ENCODE data around the gene PDE7B. TPM values are rescaled to one million over a fixed set of nuclear protein-coding genes. Genes with fewer than 3 reads are reported as not detected.
"Not testable (repeated sequence)": the region's sequence is repeated elsewhere in the genome, so short reads cannot be mapped to it uniquely, and the experiment has no call there.

PDE7B gene
- total RNA-seq, 1 donor from 2014 or later, result 11.1 TPM

GRCh38 chr6:136086686-136087085 lies 235.2 kb downstream of the PDE7B start:
- Mint-ChIP-seq H3K36me3 (ENCODE audit: low read depth) (no peaks in the 10 kb centered on the region), H3K9me3 (no peaks in the 10 kb centered on the region), H3K27me3 (ENCODE audit: insufficient read depth) (no peaks in the 10 kb centered on the region), H3K4me1 (ENCODE audit: low read depth) (peaks cover 5% of the 10 kb centered on the region), H3K27ac (no peak overlapping the region), H3K4me3 (no peak overlapping the region)
- DNase-seq (ENCODE audit: low spot score), result no peak
- intact Hi-C loops (cut with micrococcal nuclease), result no loop called here

DNA sequence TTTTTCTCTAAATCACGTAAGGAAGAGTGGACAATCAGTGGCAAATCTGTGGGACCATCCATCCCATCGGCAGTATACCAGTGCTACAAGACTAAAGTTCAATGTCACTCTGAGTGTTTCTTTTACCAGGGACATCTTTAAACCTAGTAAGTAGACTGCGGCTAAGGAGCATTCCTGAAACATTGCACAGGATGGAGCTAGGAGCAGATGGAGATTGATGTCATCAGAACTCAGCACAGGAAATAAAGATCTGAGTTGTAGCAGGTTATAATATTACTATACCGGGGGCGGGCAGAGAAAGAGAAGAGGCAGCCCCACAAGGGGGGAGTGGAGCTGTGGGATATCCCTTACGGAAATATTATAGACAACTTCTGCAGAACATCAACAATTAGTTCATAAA lies 236.5 kb downstream of the PDE7B start:
- intact Hi-C loops (cut with micrococcal nuclease), result no loop called here
- H3K4me1 Mint-ChIP-seq (ENCODE audit: low read depth), result peaks cover 5% of the 10 kb centered on the region
- H3K27ac Mint-ChIP-seq, result no peak overlapping the region
- H3K9me3 Mint-ChIP-seq, result no peaks in the 10 kb centered on the region
- no peak overlapping the region for H3K4me3 Mint-ChIP-seq
- DNase-seq (ENCODE audit: low spot score), result no peak
- H3K36me3 Mint-ChIP-seq (ENCODE audit: low read depth), result no peaks in the 10 kb centered on the region
- H3K27me3 Mint-ChIP-seq (ENCODE audit: insufficient read depth), result no peaks in the 10 kb centered on the region

GRCh38 chr6:136088693-136089092 lies 237.2 kb downstream of the PDE7B start:
- H3K36me3 Mint-ChIP-seq (ENCODE audit: low read depth), result no peaks in the 10 kb centered on the region
- no peak overlapping the region for H3K4me3 Mint-ChIP-seq
- peaks cover 5% of the 10 kb centered on the region for H3K4me1 Mint-ChIP-seq (ENCODE audit: low read depth)
- H3K27ac Mint-ChIP-seq, result no peak overlapping the region
- no peaks in the 10 kb centered on the region for H3K9me3 Mint-ChIP-seq
- no peaks in the 10 kb centered on the region for H3K27me3 Mint-ChIP-seq (ENCODE audit: insufficient read depth)
- DNase-seq (ENCODE audit: low spot score), result no peak
- intact Hi-C loops (cut with micrococcal nuclease), result no loop called here

DNA sequence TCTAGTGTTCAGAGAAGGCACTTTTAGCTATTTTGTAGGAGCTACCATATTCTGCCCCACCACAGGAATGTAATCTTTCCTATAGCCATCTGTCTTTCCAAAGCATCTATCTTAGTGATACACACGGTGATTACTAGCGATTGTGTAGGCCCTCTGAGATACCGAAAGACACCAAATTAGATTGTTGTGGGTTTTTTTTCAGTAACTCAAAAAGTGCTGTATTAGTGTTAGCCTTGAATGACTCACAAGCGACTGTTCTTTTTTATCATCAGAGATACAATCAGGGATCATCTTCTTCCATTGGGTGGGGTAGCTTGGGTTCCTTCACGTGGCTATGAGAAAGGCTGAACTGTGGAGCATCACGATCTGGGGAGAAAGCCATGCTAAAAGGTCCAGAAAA lies 238.4 kb downstream of the PDE7B start:
- Mint-ChIP-seq H3K36me3 (ENCODE audit: low read depth) (peaks cover 2% of the 10 kb centered on the region), H3K27ac (no peak overlapping the region), H3K9me3 (no peaks in the 10 kb centered on the region), H3K27me3 (ENCODE audit: insufficient read depth) (no peaks in the 10 kb centered on the region), H3K4me1 (ENCODE audit: low read depth) (peaks cover 5% of the 10 kb centered on the region), H3K4me3 (no peak overlapping the region)
- DNase-seq (ENCODE audit: low spot score), result no peak
- intact Hi-C loops (cut with micrococcal nuclease), result no loop called here

DNA sequence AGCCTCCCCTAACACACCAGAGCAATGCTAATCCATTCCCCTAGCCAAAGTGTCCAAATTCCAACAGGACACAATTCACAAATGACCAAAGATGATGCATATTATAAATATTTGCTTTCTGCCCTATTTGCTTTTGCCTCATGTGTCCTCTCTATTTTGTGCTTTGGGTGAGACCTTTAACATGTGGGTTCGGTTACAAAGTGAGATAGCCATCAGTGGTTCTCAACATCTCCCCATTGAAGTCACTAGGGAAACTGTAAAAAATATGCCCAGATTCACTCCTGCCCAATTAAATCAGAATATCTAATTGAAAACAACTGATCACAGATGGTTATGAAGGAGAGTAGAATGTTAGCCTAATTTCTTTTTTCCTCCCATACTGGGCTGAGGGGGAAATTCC lies 239.4 kb downstream of the PDE7B start:
- Mint-ChIP-seq H3K27me3 (ENCODE audit: insufficient read depth) (no peaks in the 10 kb centered on the region), H3K9me3 (no peaks in the 10 kb centered on the region), H3K4me1 (ENCODE audit: low read depth) (peaks cover 5% of the 10 kb centered on the region), H3K4me3 (no peak overlapping the region), H3K27ac (no peak overlapping the region), H3K36me3 (ENCODE audit: low read depth) (peaks cover 2% of the 10 kb centered on the region)
- intact Hi-C loops (cut with micrococcal nuclease), result no loop called here
- DNase-seq (ENCODE audit: low spot score), result no peak

GRCh38 chr6:136092897-136093296 lies 241.4 kb downstream of the PDE7B start:
- intact Hi-C loops (cut with micrococcal nuclease), result no loop called here
- peaks cover 2% of the 10 kb centered on the region for H3K36me3 Mint-ChIP-seq (ENCODE audit: low read depth)
- no peak overlapping the region for H3K4me3 Mint-ChIP-seq

DNA sequence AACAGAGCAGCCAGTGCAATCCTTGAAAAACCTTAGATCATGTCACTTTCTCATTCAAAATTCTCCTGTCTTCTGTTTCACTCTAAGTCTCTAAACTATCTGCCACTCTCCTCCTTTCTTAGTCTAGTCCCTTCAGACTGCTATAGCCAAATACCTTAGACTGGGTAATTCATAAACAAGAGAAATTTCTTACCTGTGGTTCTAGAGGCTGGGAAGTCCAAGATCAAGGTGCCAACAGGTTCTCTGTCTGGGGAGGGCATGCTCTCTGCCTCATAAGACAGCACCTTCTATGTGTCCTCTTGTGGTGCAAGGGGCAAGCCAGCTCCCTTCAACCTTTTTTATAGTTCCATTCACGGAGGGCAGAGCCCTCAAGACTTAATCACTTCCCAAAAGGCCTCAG lies 242.3 kb downstream of the PDE7B start:
- intact Hi-C loops (cut with micrococcal nuclease), result no loop called here
- H3K4me1 Mint-ChIP-seq (ENCODE audit: low read depth), result peaks cover 5% of the 10 kb centered on the region
- peaks cover 6% of the 10 kb centered on the region for H3K27me3 Mint-ChIP-seq (ENCODE audit: insufficient read depth)
- H3K36me3 Mint-ChIP-seq (ENCODE audit: low read depth), result peaks cover 2% of the 10 kb centered on the region
- no peak for DNase-seq (ENCODE audit: low spot score)
- no peak overlapping the region for H3K27ac Mint-ChIP-seq
- H3K4me3 Mint-ChIP-seq, result no peak overlapping the region
- H3K9me3 Mint-ChIP-seq, result no peaks in the 10 kb centered on the region

More at GRCh38 chr6:136092897-136093296, 241.4 kb downstream of the PDE7B start:
- Mint-ChIP-seq H3K27me3 (ENCODE audit: insufficient read depth) (peaks cover 6% of the 10 kb centered on the region), H3K9me3 (no peaks in the 10 kb centered on the region), H3K27ac (no peak overlapping the region), H3K4me1 (ENCODE audit: low read depth) (peaks cover 5% of the 10 kb centered on the region)
- DNase-seq (ENCODE audit: low spot score), result no peak

DNA sequence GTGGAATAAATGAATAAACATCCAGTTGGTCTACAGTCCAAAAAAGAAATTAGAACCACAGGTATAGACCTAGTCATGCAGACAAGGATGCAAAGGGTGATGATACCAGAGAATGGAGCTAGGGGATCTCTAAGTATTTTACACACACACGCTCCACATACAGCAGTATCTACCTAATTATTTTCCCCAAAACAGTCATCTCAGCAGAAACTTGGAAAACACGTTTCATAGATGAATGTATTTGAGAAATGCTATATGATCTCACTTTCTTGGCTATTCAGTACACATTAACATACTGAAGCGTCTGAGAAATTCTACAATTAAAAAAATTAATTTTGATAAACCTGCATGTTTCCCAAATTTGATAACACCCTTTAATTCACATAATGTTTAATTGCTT lies 243.3 kb downstream of the PDE7B start:
- Mint-ChIP-seq H3K36me3 (ENCODE audit: low read depth) (peaks cover 2% of the 10 kb centered on the region), H3K4me3 (no peak overlapping the region), H3K9me3 (no peaks in the 10 kb centered on the region), H3K4me1 (ENCODE audit: low read depth) (peaks cover 5% of the 10 kb centered on the region), H3K27ac (no peak overlapping the region), H3K27me3 (ENCODE audit: insufficient read depth) (peaks cover 6% of the 10 kb centered on the region)
- no peak for DNase-seq (ENCODE audit: low spot score)
- intact Hi-C loops (cut with micrococcal nuclease), result no loop called here

DNA sequence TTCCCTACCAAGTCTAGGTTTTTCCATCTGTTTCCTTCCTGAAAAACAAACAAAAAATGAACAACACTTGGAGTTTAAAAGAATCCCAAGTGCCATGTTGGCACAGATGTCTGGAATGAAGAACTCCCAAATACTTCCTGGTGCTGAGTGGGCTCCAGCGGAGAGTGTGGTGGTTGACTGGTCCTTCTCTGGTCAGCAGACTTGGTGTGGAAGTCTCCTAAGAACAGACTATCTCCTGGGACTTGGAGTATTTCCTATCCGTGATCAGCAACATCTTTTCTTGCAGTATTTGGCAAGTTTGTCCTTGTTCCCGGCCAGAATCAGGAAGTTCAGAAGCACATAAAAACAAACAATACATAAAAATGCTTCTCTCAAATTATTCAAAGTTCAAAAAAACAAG lies 244.5 kb downstream of the PDE7B start:
- H3K9me3 Mint-ChIP-seq, result no peaks in the 10 kb centered on the region
- peaks cover under 1% of the 10 kb centered on the region for H3K4me1 Mint-ChIP-seq (ENCODE audit: low read depth)
- peaks cover 2% of the 10 kb centered on the region for H3K36me3 Mint-ChIP-seq (ENCODE audit: low read depth)
- H3K27ac Mint-ChIP-seq, result no peak overlapping the region
- H3K4me3 Mint-ChIP-seq, result no peak overlapping the region
- intact Hi-C loops (cut with micrococcal nuclease), result no loop called here
- peaks cover 6% of the 10 kb centered on the region for H3K27me3 Mint-ChIP-seq (ENCODE audit: insufficient read depth)
- DNase-seq (ENCODE audit: low spot score), result no peak

DNA sequence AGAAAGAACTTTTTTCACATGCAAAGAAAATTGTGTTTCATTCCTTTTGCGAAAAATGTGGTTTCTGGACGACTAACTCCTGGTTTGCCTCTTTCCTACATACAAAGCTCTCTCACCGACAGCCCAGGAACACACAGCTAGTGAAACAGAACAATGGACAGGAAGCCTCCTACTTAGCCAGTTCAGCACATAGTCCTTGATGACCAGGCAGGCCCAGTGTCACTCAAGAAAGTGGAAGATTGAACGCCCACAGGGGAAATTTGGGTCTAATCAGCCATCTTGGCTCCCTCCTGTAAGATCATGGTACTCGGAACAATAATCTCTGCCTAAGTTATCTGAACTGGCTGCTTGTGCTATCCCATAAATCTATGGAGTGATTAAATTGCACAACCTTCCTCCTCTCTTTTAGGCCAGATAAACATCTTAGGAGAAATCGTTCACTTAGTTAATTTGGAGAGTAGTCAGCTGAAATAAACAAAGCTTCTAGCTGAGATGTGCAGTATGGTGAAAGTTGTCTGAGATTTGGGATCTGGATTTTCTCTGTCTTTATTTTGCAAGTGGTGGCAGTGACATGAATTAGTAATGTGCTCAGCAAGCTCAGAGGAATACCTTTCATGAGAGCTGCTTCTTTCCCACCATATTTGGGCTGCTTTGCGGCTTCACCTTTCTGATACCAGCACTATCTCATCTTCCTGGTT lies 251.6 kb downstream of the PDE7B start:
- H3K9me3 Mint-ChIP-seq, result no peaks in the 10 kb centered on the region
- intact Hi-C loops (cut with micrococcal nuclease), result no loop called here
- H3K27ac Mint-ChIP-seq, result no peak overlapping the region
- DNase-seq (ENCODE audit: low spot score), result no peak
- H3K4me1 Mint-ChIP-seq (ENCODE audit: low read depth), result no peaks in the 10 kb centered on the region
- H3K36me3 Mint-ChIP-seq (ENCODE audit: low read depth), result no peaks in the 10 kb centered on the region
- no peak overlapping the region for H3K4me3 Mint-ChIP-seq
- no peaks in the 10 kb centered on the region for H3K27me3 Mint-ChIP-seq (ENCODE audit: insufficient read depth)

DNA sequence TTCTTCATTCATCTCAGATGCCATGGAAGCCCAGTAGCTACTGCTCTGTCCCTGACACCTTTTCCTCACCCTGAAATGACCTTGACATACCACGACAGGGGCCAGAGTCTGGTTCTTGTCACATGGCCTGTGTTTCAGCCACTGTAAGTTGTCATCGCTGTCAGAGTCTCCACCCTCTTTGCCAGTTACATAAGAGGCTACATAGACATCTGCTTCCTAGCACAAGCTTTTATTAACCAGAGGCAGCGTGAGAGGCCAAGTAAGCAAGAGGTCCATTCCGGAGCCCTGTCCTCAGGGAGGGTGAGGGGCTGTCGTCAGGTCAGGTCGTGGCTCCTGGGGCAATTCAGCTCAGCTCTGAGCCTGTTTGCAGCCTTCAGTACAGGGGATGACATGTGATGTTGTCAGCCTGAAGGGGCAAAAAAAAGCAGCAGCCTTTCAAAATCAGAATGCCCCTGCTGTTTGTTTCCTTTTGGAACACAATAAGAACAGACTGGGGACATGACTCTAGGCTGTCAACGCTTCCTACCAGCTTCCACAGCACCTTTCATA lies 252.3 kb downstream of the PDE7B start:
- Mint-ChIP-seq H3K36me3 (ENCODE audit: low read depth) (no peaks in the 10 kb centered on the region), H3K27me3 (ENCODE audit: insufficient read depth) (no peaks in the 10 kb centered on the region), H3K4me1 (ENCODE audit: low read depth) (no peaks in the 10 kb centered on the region), H3K4me3 (no peak overlapping the region), H3K9me3 (no peaks in the 10 kb centered on the region), H3K27ac (no peak overlapping the region)
- no peak for DNase-seq (ENCODE audit: low spot score)
- intact Hi-C loops (cut with micrococcal nuclease), result no loop called here

- intact Hi-C loops (cut with micrococcal nuclease), result no loop called here
- H3K27me3 Mint-ChIP-seq (ENCODE audit: insufficient read depth), result no peaks in the 10 kb centered on the region
- H3K4me3 Mint-ChIP-seq, result no peak overlapping the region
- H3K27ac Mint-ChIP-seq, result no peak overlapping the region
- peaks cover 2% of the 10 kb centered on the region for H3K36me3 Mint-ChIP-seq (ENCODE audit: low read depth)
- DNase-seq (ENCODE audit: low spot score), result no peak
- no peaks in the 10 kb centered on the region for H3K9me3 Mint-ChIP-seq
- H3K4me1 Mint-ChIP-seq (ENCODE audit: low read depth), result no peaks in the 10 kb centered on the region
Measured at GRCh38 chr6:136104556-136104955, 253.1 kb downstream of the PDE7B start.

DNA sequence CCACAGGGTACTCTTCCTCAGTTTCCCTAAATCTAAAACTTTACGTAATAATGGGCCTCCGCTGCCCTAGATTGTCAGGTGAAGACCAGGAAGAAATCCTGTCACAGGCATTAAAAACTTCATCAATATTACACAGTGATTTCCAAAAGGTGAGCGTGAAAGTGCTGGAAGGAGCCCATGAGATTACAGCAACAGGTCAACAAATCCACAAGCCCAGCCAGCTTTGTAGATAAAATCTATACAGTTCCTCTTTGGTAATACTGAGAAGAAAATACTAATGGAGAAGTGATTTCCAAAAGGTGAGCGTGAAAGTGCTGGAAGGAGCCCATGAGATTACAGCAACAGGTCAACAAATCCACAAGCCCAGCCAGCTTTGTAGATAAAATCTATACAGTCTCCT lies 254.3 kb downstream of the PDE7B start:
- intact Hi-C loops (cut with micrococcal nuclease); H3K4me1 Mint-ChIP-seq (ENCODE audit: low read depth); H3K4me3 Mint-ChIP-seq; H3K27ac Mint-ChIP-seq; H3K36me3 Mint-ChIP-seq (ENCODE audit: low read depth); H3K9me3 Mint-ChIP-seq; H3K27me3 Mint-ChIP-seq (ENCODE audit: insufficient read depth); DNase-seq (ENCODE audit: low spot score): not testable (repeated sequence)
